Left hindlimb (tissue), 1 donor: Measurements from ENCODE around the gene FAT4.

Experiments used
- DNase-seq: peaks from one replicate; pipeline ENCODE4 v3.0.0-alpha.2; 2018

FAT4 gene

GRCh38 chr4:125319311-125319710 is 4.6 kb downstream of the FAT4 start:
- DNase-seq: no peak

GRCh38 chr4:125321709-125322365 is 7.1 kb downstream of the FAT4 start:
- DNase-seq: no peak

GRCh38 chr4:125322366-125322730 is 7.6 kb downstream of the FAT4 start:
- DNase-seq: peak; percentile 47

GRCh38 chr4:125323654-125324053 is 8.9 kb downstream of the FAT4 start:
- no peak for DNase-seq

GRCh38 chr4:125325733-125326132 is 11.0 kb downstream of the FAT4 start:
- DNase-seq: no peak

GRCh38 chr4:125331116-125331515 is 16.4 kb downstream of the FAT4 start:
- no peak for DNase-seq

GRCh38 chr4:125334926-125335325 is 20.2 kb downstream of the FAT4 start:
- no peak for DNase-seq

- DNase-seq: no peak
Observed at GRCh38 chr4:125338814-125339213, 24.1 kb downstream of the FAT4 start.

- DNase-seq: no peak
Observed at GRCh38 chr4:125344198-125344597, 29.4 kb downstream of the FAT4 start.

GRCh38 chr4:125346616-125347015 is 31.9 kb downstream of the FAT4 start:
- no peak for DNase-seq

GRCh38 chr4:125350470-125351135 is 35.8 kb downstream of the FAT4 start:
- no peak for DNase-seq

GRCh38 chr4:125352521-125352920 is 37.8 kb downstream of the FAT4 start:
- no peak for DNase-seq

GRCh38 chr4:125353131-125353530 is 38.4 kb downstream of the FAT4 start:
- no peak for DNase-seq

- DNase-seq: no peak
Observed at GRCh38 chr4:125355791-125356190, 41.0 kb downstream of the FAT4 start.

GRCh38 chr4:125357675-125358074 is 42.9 kb downstream of the FAT4 start:
- DNase-seq: no peak

- DNase-seq: no peak
Observed at GRCh38 chr4:125358453-125358852, 43.7 kb downstream of the FAT4 start.

- DNase-seq: no peak
Observed at GRCh38 chr4:125359363-125359762, 44.6 kb downstream of the FAT4 start.

- no peak for DNase-seq
Observed at GRCh38 chr4:125359960-125360634, 45.3 kb downstream of the FAT4 start.

- DNase-seq: no peak
Observed at GRCh38 chr4:125360727-125361126, 46.0 kb downstream of the FAT4 start.
